ENCODE data around the gene KCNIP4.

DNA sequence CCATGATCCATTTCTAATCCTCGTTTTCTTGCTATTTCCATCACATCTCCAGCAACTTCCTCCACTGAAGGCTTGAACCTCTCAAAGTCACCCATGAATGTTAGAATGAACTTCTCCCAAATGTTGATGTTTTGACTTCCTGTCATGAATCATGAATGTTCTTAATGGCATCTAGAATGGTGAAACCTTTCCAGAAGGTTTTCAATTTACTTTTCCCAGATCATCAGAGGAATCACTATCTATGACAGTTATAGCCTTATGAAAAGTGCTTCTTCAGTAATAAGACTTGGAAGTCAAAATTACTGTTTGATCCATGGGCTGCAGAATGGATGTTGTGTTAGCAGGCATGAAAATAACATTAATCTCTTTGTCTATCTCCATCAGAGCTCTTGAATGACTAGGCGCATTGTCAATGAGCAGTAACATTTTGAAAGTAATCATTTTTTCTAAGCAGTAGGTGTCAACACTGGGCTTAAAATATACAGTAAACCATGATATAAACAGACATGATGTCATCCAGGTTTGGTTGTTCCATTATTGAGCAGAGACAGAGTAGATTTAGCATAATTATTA, 268.2 kb downstream of the KCNIP4 start:
- TF ChIP-seq, protein P1, sequence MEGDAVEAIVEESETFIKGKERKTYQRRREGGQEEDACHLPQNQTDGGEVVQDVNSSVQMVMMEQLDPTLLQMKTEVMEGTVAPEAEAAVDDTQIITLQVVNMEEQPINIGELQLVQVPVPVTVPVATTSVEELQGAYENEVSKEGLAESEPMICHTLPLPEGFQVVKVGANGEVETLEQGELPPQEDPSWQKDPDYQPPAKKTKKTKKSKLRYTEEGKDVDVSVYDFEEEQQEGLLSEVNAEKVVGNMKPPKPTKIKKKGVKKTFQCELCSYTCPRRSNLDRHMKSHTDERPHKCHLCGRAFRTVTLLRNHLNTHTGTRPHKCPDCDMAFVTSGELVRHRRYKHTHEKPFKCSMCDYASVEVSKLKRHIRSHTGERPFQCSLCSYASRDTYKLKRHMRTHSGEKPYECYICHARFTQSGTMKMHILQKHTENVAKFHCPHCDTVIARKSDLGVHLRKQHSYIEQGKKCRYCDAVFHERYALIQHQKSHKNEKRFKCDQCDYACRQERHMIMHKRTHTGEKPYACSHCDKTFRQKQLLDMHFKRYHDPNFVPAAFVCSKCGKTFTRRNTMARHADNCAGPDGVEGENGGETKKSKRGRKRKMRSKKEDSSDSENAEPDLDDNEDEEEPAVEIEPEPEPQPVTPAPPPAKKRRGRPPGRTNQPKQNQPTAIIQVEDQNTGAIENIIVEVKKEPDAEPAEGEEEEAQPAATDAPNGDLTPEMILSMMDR (IDR thresholded peaks at IDR 0.05): no peak
- no peak for TF ChIP-seq POLR2A (IDR thresholded peaks at IDR 0.05)

Measured in heart left ventricle (tissue), 13 donors.